NCI-H748 treated with DMSO at 0.1 percent for 48 hours (cell line): ENCODE measurements around the gene BCL2L2.
"Not testable (repeated sequence)": the region's sequence is repeated elsewhere in the genome, so short reads cannot be mapped to it uniquely, and the experiment has no call there.

Experiments used
- DNase-seq: peaks from one replicate; lab custom pipeline; 2025; lab: John Stamatoyannopoulos, UW

Gene BCL2L2

GRCh38 chr14:23306412-23307145 is at the start of gene BCL2L2:
BCL2L2 (plus strand) TSS chr14:23306833; CDS start chr14:23307768, 935 bp downstream.
- DNase-seq: peak; percentile 73

- DNase-seq: no peak
These were observed 48.4 kb upstream of the BCL2L2 start for GRCh38 chr14:23258256-23258655.

- no peak for DNase-seq
These were observed 47.2 kb upstream of the BCL2L2 start for GRCh38 chr14:23259426-23259825.

- not testable (repeated sequence) for DNase-seq
These were observed 45.8 kb upstream of the BCL2L2 start for GRCh38 chr14:23260849-23261248.

- no peak for DNase-seq
These were observed 37.4 kb upstream of the BCL2L2 start for GRCh38 chr14:23269193-23269592.

GRCh38 chr14:23275412-23275811 is 31.2 kb upstream of the BCL2L2 start:
- no peak for DNase-seq

GRCh38 chr14:23277189-23277588 is 29.4 kb upstream of the BCL2L2 start:
- DNase-seq: no peak

- DNase-seq: not testable (repeated sequence)
These were observed 28.7 kb upstream of the BCL2L2 start for GRCh38 chr14:23277928-23278327.

GRCh38 chr14:23281247-23281646 is 25.4 kb upstream of the BCL2L2 start:
- DNase-seq: no peak

- no peak for DNase-seq
These were observed 21.7 kb upstream of the BCL2L2 start for GRCh38 chr14:23284654-23285529.

GRCh38 chr14:23285530-23286019 is 21.1 kb upstream of the BCL2L2 start:
- no peak for DNase-seq

- DNase-seq: peak; percentile 92
These were observed 20.4 kb upstream of the BCL2L2 start, which contains the start of gene HOMEZ for GRCh38 chr14:23286020-23286901. HOMEZ (minus strand) TSS chr14:23286132; CDS start chr14:23285952, 180 bp downstream.

GRCh38 chr14:23286902-23287479 is 19.6 kb upstream of the BCL2L2 start:
- no peak for DNase-seq

GRCh38 chr14:23294734-23295561 is 11.7 kb upstream of the BCL2L2 start:
- DNase-seq: peak; percentile 26

- no peak for DNase-seq
These were observed 10.4 kb upstream of the BCL2L2 start for GRCh38 chr14:23296012-23296777.

GRCh38 chr14:23297096-23297495 is 9.5 kb upstream of the BCL2L2 start:
- DNase-seq: no peak

- DNase-seq: no peak
These were observed 8.9 kb upstream of the BCL2L2 start for GRCh38 chr14:23297611-23298277.

GRCh38 chr14:23299211-23299957 is 7.2 kb upstream of the BCL2L2 start:
- DNase-seq: no peak
